ENCODE data around the gene HS3ST4. TPM values are rescaled to one million over a fixed set of nuclear protein-coding genes. Genes with fewer than 3 reads are reported as not detected.

HS3ST4 gene
- total and polyA plus RNA-seq, 2 donors (not counting 3 experiments of a cell fraction or from before 2014, with no cell fraction given) = not detected

- Histone ChIP-seq H3K9ac (replicated peaks; ENCODE audit: extremely low read depth, insufficient read depth, low read length) (no peak overlapping the region), H3K79me2 (ENCODE audit: control insufficient read depth, insufficient read depth, low read length) (no peaks in the 10 kb centered on the region), H3K4me2 (ENCODE audit: insufficient read depth, low read length) (no peak overlapping the region), H3K9me1 (replicated peaks; ENCODE audit: control insufficient read depth, extremely low read depth, insufficient read depth, low read length) (no peaks in the 10 kb centered on the region), H3K36me3 (ENCODE audit: control insufficient read depth in 2 of 2, extremely low read depth in 1 of 2, insufficient read depth in 2 of 2, low read length in 2 of 2) (no peaks in the 10 kb centered on the region), H4K20me1 (replicated peaks; ENCODE audit: control insufficient read depth, extremely low read depth, insufficient read depth, low read length) (no peaks in the 10 kb centered on the region), H3K27me3 (ENCODE audit: control insufficient read depth in 2 of 2, insufficient read depth in 2 of 2, low read length in 2 of 2) (no peaks in the 10 kb centered on the region), H3K4me3 (replicated peaks in 1 of 3; ENCODE audit: insufficient read depth in 1 of 3, low read depth in 1 of 3, low read length in 3 of 3) (no peak overlapping the region), H3K27ac (ENCODE audit: insufficient read depth, low read depth, low read length) (no peak overlapping the region), H3K9me3 (replicated peaks; ENCODE audit: control insufficient read depth, insufficient read depth, low read length) (peaks cover 3% of the 10 kb centered on the region), H2AFZ (ENCODE audit: low read depth, low read length) (no peak overlapping the region), H3K4me1 (ENCODE audit: control insufficient read depth, extremely low read depth, insufficient read depth, low read length) (no peaks in the 10 kb centered on the region)
- no peak for DNase-seq (ENCODE audit: low read depth, low spot score)
- no peak for FAIRE-seq
- no peak for TF ChIP-seq JUN (IDR thresholded peaks at IDR 0.05; ENCODE audit: borderline replicate concordance, insufficient read depth, insufficient read length, low read depth)
- no peak for TF ChIP-seq FOS (IDR thresholded peaks at IDR 0.05; ENCODE audit: borderline replicate concordance, insufficient read depth, low read length)
- TF ChIP-seq POLR2AphosphoS5 (IDR thresholded peaks at IDR 0.05; ENCODE audit: insufficient read depth, low read depth, low read length) = no peak
- TF ChIP-seq POLR2A (IDR thresholded peaks at IDR 0.05; ENCODE audit: low read depth, low read length) = no peak
- TF ChIP-seq GATA2 (IDR thresholded peaks at IDR 0.05; ENCODE audit: insufficient read depth, insufficient read length, low read depth, low read length) = no peak
- BruUV-seq (replicated peaks) = no TSS peak
- ChIA-PET POLR2A (no interaction called here), CTCF (no interaction called here)
- intact Hi-C loops (cut with micrococcal nuclease) (no loop called here), dilution Hi-C loops (cut with MboI; ENCODE audit: extremely low pct_ligation_motif_present, low sequenced_read_pairs) (no loop called here)
Measured at GRCh38 chr16:25855818-25856217, 164.1 kb downstream of the HS3ST4 start.

GRCh38 chr16:25859645-25860044 lies 167.9 kb downstream of the HS3ST4 start:
- no peak overlapping the region for H3K4me2 ChIP-seq (ENCODE audit: insufficient read depth, low read length)
- TF ChIP-seq MYC (IDR thresholded peaks at IDR 0.05; ENCODE audit: low read depth, low read length) (no peak), POLR2A (IDR thresholded peaks at IDR 0.05; ENCODE audit: low read depth, low read length) (no peak), CTCF (IDR thresholded peaks at IDR 0.05; ENCODE audit: extremely low read depth in 1 of 2, insufficient read depth in 1 of 2, low read depth in 1 of 2, low read length in 2 of 2) (no peak), POLR2AphosphoS5 (IDR thresholded peaks at IDR 0.05; ENCODE audit: insufficient read depth, low read depth, low read length) (no peak), EZH2 (IDR thresholded peaks at IDR 0.05; ENCODE audit: borderline replicate concordance, low read depth, low read length, severe bottlenecking) (no peak)
- no peaks in the 10 kb centered on the region for H3K9me1 ChIP-seq (replicated peaks; ENCODE audit: control insufficient read depth, extremely low read depth, insufficient read depth, low read length)
- intact Hi-C loops (cut with micrococcal nuclease) = no loop called here
- no peaks in the 10 kb centered on the region for H4K20me1 ChIP-seq (replicated peaks; ENCODE audit: control insufficient read depth, extremely low read depth, insufficient read depth, low read length)
- no peak overlapping the region for H3K27ac ChIP-seq (ENCODE audit: insufficient read depth, low read depth, low read length)
- FAIRE-seq = no peak
- H3K27me3 ChIP-seq (ENCODE audit: control insufficient read depth in 2 of 2, insufficient read depth in 2 of 2, low read length in 2 of 2) = no peaks in the 10 kb centered on the region
- no peak for DNase-seq (ENCODE audit: low read depth, low spot score)
- no peaks in the 10 kb centered on the region for H3K36me3 ChIP-seq (ENCODE audit: control insufficient read depth in 2 of 2, extremely low read depth in 1 of 2, insufficient read depth in 2 of 2, low read length in 2 of 2)
- POLR2A ChIA-PET = no interaction called here
- no peaks in the 10 kb centered on the region for H3K9me3 ChIP-seq (replicated peaks; ENCODE audit: control insufficient read depth, insufficient read depth, low read length)
- CTCF ChIA-PET = no interaction called here
- dilution Hi-C loops (cut with MboI; ENCODE audit: extremely low pct_ligation_motif_present, low sequenced_read_pairs) = no loop called here
- no peak overlapping the region for H3K9ac ChIP-seq (replicated peaks; ENCODE audit: extremely low read depth, insufficient read depth, low read length)
- H2AFZ ChIP-seq (ENCODE audit: low read depth, low read length) = no peak overlapping the region
- no peaks in the 10 kb centered on the region for H3K79me2 ChIP-seq (ENCODE audit: control insufficient read depth, insufficient read depth, low read length)
- BruUV-seq (replicated peaks) = no TSS peak
- H3K4me3 ChIP-seq (replicated peaks in 1 of 3; ENCODE audit: insufficient read depth in 1 of 3, low read depth in 1 of 3, low read length in 3 of 3) = no peak overlapping the region
- H3K4me1 ChIP-seq (ENCODE audit: control insufficient read depth, extremely low read depth, insufficient read depth, low read length) = no peaks in the 10 kb centered on the region

Measured in endothelial cell of umbilical vein (primary cell).